Activated CD8-positive, alpha-beta T cell treated with anti-CD3 and anti-CD28 coated beads for 36 hours (primary cell): ENCODE measurements around the gene FOXJ1. TPM values are rescaled to one million over a fixed set of nuclear protein-coding genes. Genes with fewer than 3 reads are reported as not detected.

Source experiments
- ATAC-seq: fragments of 200-7000 bp; cut with Tn5 transposase; one replicate; pipeline ENCODE4 v1.10.0; 2021; ENCODE audit warnings: mild to moderate bottlenecking, moderate library complexity
- CTCF ChIA-PET: fragments of 350-600 bp; sonication (Branson Sonifier 250); formaldehyde crosslinking; loops from one replicate; lab custom pipeline; 2021; ENCODE audit warnings: antibody characterized with exemption; lab: Charles Lee
- POLR2A ChIA-PET: fragments of 350-600 bp; sonication (Branson Sonifier 250); formaldehyde crosslinking; loops from one replicate; lab custom pipeline; 2021; ENCODE audit warnings: antibody characterized with exemption; lab: Charles Lee
- DNase-seq: peaks from one replicate; pipeline ENCODE4 v3.0.0-alpha.2; 2020
- H3K27ac Mint-ChIP-seq: one replicate; pipeline ENCODE4 v1.8.0; 2021; ENCODE audit warnings: mild to moderate bottlenecking, mixed read lengths
- H3K27me3 Mint-ChIP-seq: one replicate; pipeline ENCODE4 v1.8.0; 2021; ENCODE audit warnings: mixed read lengths
- H3K36me3 Mint-ChIP-seq: one replicate; pipeline ENCODE4 v1.8.0; 2021; ENCODE audit warnings: low read depth, mixed read lengths
- H3K4me1 Mint-ChIP-seq: one replicate; pipeline ENCODE4 v1.8.0; 2021; ENCODE audit warnings: low read depth, mixed read lengths
- H3K4me3 Mint-ChIP-seq: one replicate; pipeline ENCODE4 v1.8.0; 2021; ENCODE audit warnings: mild to moderate bottlenecking, moderate library complexity, mixed read lengths
- H3K9me3 Mint-ChIP-seq: one replicate; pipeline ENCODE4 v1.8.0; 2021; ENCODE audit warnings: mixed read lengths
- CTCF ChIP-seq: fragments of 200-600 bp; IDR thresholded peaks from one replicate; pipeline ENCODE4 v1.8.0; 2022; ENCODE audit warnings: antibody characterized with exemption, mild to moderate bottlenecking
- intact Hi-C: fragments of 100-400 bp; cut with micrococcal nuclease; formaldehyde crosslinking; loops from one replicate; pipeline ENCODE4 v1.10.0; 2022
- total RNA-seq, 2 experiments: library from RNA; stranded (reverse); gene quantifications; one replicate each; pipeline ENCODE4 v1.2.3, GENCODE V29; 2021

The FOXJ1 gene
- total RNA-seq, 2 experiments from 2014 or later: 11.1 to 11.6 TPM

- H3K4me3 Mint-ChIP-seq: no peak overlapping the region
- no peak for ATAC-seq
- peaks cover 27% of the 10 kb centered on the region for H3K4me1 Mint-ChIP-seq
- ChIA-PET POLR2A (interaction anchor here (1.0 to 1.4 kb wide), 3 partner anchors 11 to 142 kb away, joined by 3 to 4 read pairs (median 4); partner anchors contain the start of gene FOXJ1), CTCF (interaction anchor here (1.3 to 13.9 kb wide), 4 partner anchors 11 to 169 kb away, joined by 4 to 236 read pairs (median 7); partner anchors contain the start of gene FOXJ1)
- TF ChIP-seq CTCF: no peak
- H3K27ac Mint-ChIP-seq: no peak overlapping the region
- no peaks in the 10 kb centered on the region for H3K36me3 Mint-ChIP-seq
- DNase-seq: no peak
- no peaks in the 10 kb centered on the region for H3K27me3 Mint-ChIP-seq
- H3K9me3 Mint-ChIP-seq: no peaks in the 10 kb centered on the region
- intact Hi-C loops: no loop called here
Measured at GRCh38 chr17:76130473-76130872, 10.6 kb downstream of the FOXJ1 start.

GRCh38 chr17:76125922-76126321, 15.1 kb downstream of the FOXJ1 start:
- Mint-ChIP-seq H3K4me1 (peaks cover 24% of the 10 kb centered on the region), H3K36me3 (no peaks in the 10 kb centered on the region), H3K27ac (no peak overlapping the region), H3K27me3 (no peaks in the 10 kb centered on the region), H3K9me3 (no peaks in the 10 kb centered on the region), H3K4me3 (no peak overlapping the region)
- DNase-seq: no peak
- intact Hi-C loops: no loop called here
- ChIA-PET CTCF (interaction anchor here (1.2 to 13.9 kb wide), 11 partner anchors 11 to 272 kb away, joined by 3 to 236 read pairs (median 7); no protein-coding TSS in a partner anchor), POLR2A (interaction anchor here (0.8 to 2.9 kb wide), 8 partner anchors 29 to 155 kb away, joined by 3 to 13 read pairs (median 4); no protein-coding TSS in a partner anchor)
- ATAC-seq: no peak
- no peak for TF ChIP-seq CTCF

GRCh38 chr17:76125391-76125675, 15.7 kb downstream of the FOXJ1 start:
- no peak for ATAC-seq
- POLR2A ChIA-PET: interaction anchor here (1.6 to 7.8 kb wide), 4 partner anchors 55 to 149 kb away, joined by 4 to 83 read pairs (median 10); no protein-coding TSS in a partner anchor
- CTCF ChIA-PET: interaction anchor here (0.9 to 13.9 kb wide), 13 partner anchors 9 to 273 kb away, joined by 3 to 236 read pairs (median 5); partner anchors contain the start of gene UBALD2
- peak; percentile 13 for TF ChIP-seq CTCF
- Mint-ChIP-seq H3K27ac (no peak overlapping the region), H3K36me3 (no peaks in the 10 kb centered on the region), H3K27me3 (no peaks in the 10 kb centered on the region), H3K9me3 (no peaks in the 10 kb centered on the region), H3K4me1 (peaks cover 24% of the 10 kb centered on the region), H3K4me3 (no peak overlapping the region)
- DNase-seq: no peak
- intact Hi-C loops: no loop called here

- Mint-ChIP-seq H3K4me3 (no peak overlapping the region), H3K4me1 (peaks cover 24% of the 10 kb centered on the region), H3K36me3 (no peaks in the 10 kb centered on the region), H3K27me3 (no peaks in the 10 kb centered on the region), H3K9me3 (no peaks in the 10 kb centered on the region), H3K27ac (no peak overlapping the region)
- intact Hi-C loops: loop anchor here (5.0 kb wide), 1 partner anchor 58 kb away; no protein-coding TSS in a partner anchor
- DNase-seq (peak; percentile 51), ATAC-seq (no peak)
- CTCF ChIA-PET: interaction anchor here (0.9 to 13.9 kb wide), 15 partner anchors 10 to 156 kb away, joined by 3 to 236 read pairs (median 5); partner anchors contain the start of gene UBALD2
- peak; percentile 58 for TF ChIP-seq CTCF
- POLR2A ChIA-PET: interaction anchor here (1.7 to 7.8 kb wide), 2 partner anchors 55 to 147 kb away, joined by 4 to 83 read pairs; no protein-coding TSS in a partner anchor
Measured at GRCh38 chr17:76124582-76125390, 16.3 kb downstream of the FOXJ1 start.
